GM10266 (cell line): Measurements from ENCODE around the gene OLFML2B.

Source experiments
- DNase-seq: peaks from one replicate; pipeline ENCODE4 v3.0.0; 2012; ENCODE audit errors: extremely low spot score
- CTCF ChIP-seq: IDR thresholded peaks from 2 replicates; pipeline ENCODE4 v1.5.1; 2012; ENCODE audit warnings: mild to moderate bottlenecking, low read depth; ENCODE audit not compliant: control insufficient read depth, insufficient read depth; ENCODE audit errors: missing control alignments

The OLFML2B gene

GRCh38 chr1:161997152-161997551, 26.5 kb downstream of the OLFML2B start:
- DNase-seq = no peak
- no peak for TF ChIP-seq CTCF

- no peak for DNase-seq
- TF ChIP-seq CTCF = no peak
These were observed 29.4 kb downstream of the OLFML2B start for GRCh38 chr1:161994175-161994668.

- DNase-seq = no peak
- TF ChIP-seq CTCF = no peak
These were observed 30.1 kb downstream of the OLFML2B start for GRCh38 chr1:161993576-161993975.

- no peak for TF ChIP-seq CTCF
- DNase-seq = no peak
These were observed 33.9 kb downstream of the OLFML2B start for GRCh38 chr1:161989786-161990185.

- no peak for DNase-seq
- TF ChIP-seq CTCF = no peak
These were observed 34.6 kb downstream of the OLFML2B start for GRCh38 chr1:161989108-161989507.

- DNase-seq = no peak
- TF ChIP-seq CTCF = no peak
These were observed 35.3 kb downstream of the OLFML2B start for GRCh38 chr1:161988413-161988812.

- DNase-seq = no peak
- TF ChIP-seq CTCF = no peak
These were observed 35.8 kb downstream of the OLFML2B start for GRCh38 chr1:161987872-161988271.

GRCh38 chr1:161987303-161987702, 36.4 kb downstream of the OLFML2B start:
- DNase-seq = no peak
- no peak for TF ChIP-seq CTCF
